RWPE2 (cell line): ENCODE data around the gene CRYAA.

Experiments
- ATAC-seq: fragments of 200-7000 bp; cut with Tn5 transposase; 3 replicates; pipeline ENCODE4 v1.9.1; 2021; ENCODE audit warnings: low read depth
- DNase-seq: peaks from one replicate; pipeline ENCODE4 v3.0.0-alpha.2; 2020; ENCODE audit warnings: low spot score
- H3K27ac ChIP-seq: fragments of 450-650 bp; 2 replicates; pipeline ENCODE4 v1.5.1; 2017; ENCODE audit warnings: mild to moderate bottlenecking; ENCODE audit not compliant: poor library complexity, severe bottlenecking
- H3K27me3 ChIP-seq: fragments of 250-450 bp; sonication (Bioruptor Pico); 2 replicates; pipeline ENCODE4 v1.5.1; 2021; ENCODE audit warnings: mild to moderate bottlenecking, moderate library complexity; ENCODE audit not compliant: insufficient read depth, poor library complexity, severe bottlenecking
- H3K36me3 ChIP-seq: fragments of 250-450 bp; sonication (Bioruptor Pico); 2 replicates; pipeline ENCODE4 v1.5.1; 2020; ENCODE audit warnings: low read depth, mild to moderate bottlenecking, moderate library complexity
- H3K4me1 ChIP-seq: fragments of 250-450 bp; sonication (Bioruptor Pico); 2 replicates; pipeline ENCODE4 v1.5.1; 2021; ENCODE audit warnings: mild to moderate bottlenecking, moderate library complexity; ENCODE audit not compliant: insufficient read depth, poor library complexity, severe bottlenecking
- H3K4me3 ChIP-seq: fragments of 250-450 bp; sonication (Bioruptor Pico); 2 replicates; pipeline ENCODE4 v1.5.1; 2021; ENCODE audit warnings: mild to moderate bottlenecking, moderate library complexity; ENCODE audit not compliant: severe bottlenecking
- H3K9me3 ChIP-seq: fragments of 250-450 bp; sonication (Bioruptor Pico); 2 replicates; pipeline ENCODE4 v1.5.1; 2021; ENCODE audit warnings: mild to moderate bottlenecking, moderate library complexity; ENCODE audit not compliant: severe bottlenecking
- CTCF ChIP-seq: fragments of 450-650 bp; IDR thresholded peaks from one replicate; pipeline ENCODE4 v1.5.1; 2017; ENCODE audit warnings: mild to moderate bottlenecking, moderate library complexity; ENCODE audit not compliant: poor library complexity, severe bottlenecking

CRYAA gene

GRCh38 chr21:43209575-43210453, 41.0 kb downstream of the CRYAA start:
- Histone ChIP-seq H3K4me3 (no peak overlapping the region), H3K36me3 (no peaks in the 10 kb centered on the region), H3K9me3 (no peaks in the 10 kb centered on the region), H3K27me3 (no peaks in the 10 kb centered on the region), H3K27ac (no peak overlapping the region), H3K4me1 (no peaks in the 10 kb centered on the region)
- no peak for TF ChIP-seq CTCF
- peak; percentile 55 for DNase-seq
- peak; percentile 62; the same call in 1 of the 3 replicates for ATAC-seq

- ATAC-seq (no peak), DNase-seq (peak; percentile 50)
- no peaks in the 10 kb centered on the region for H3K27me3 ChIP-seq
- no peaks in the 10 kb centered on the region for H3K9me3 ChIP-seq
- H3K36me3 ChIP-seq, result no peaks in the 10 kb centered on the region
- no peak for TF ChIP-seq CTCF
- H3K27ac ChIP-seq, result no peak overlapping the region
- H3K4me1 ChIP-seq, result no peaks in the 10 kb centered on the region
- H3K4me3 ChIP-seq, result no peak overlapping the region
These were observed 41.8 kb downstream of the CRYAA start for GRCh38 chr21:43210454-43211071.

GRCh38 chr21:43211072-43211759, 42.4 kb downstream of the CRYAA start:
- Histone ChIP-seq H3K9me3 (no peaks in the 10 kb centered on the region), H3K4me1 (no peaks in the 10 kb centered on the region), H3K36me3 (no peaks in the 10 kb centered on the region), H3K27ac (no peak overlapping the region), H3K4me3 (no peak overlapping the region), H3K27me3 (no peaks in the 10 kb centered on the region)
- TF ChIP-seq CTCF, result no peak
- peak; percentile 38 for DNase-seq
- ATAC-seq, result no peak

GRCh38 chr21:43211760-43212115, 42.9 kb downstream of the CRYAA start:
- TF ChIP-seq CTCF, result no peak
- H3K27ac ChIP-seq, result no peak overlapping the region
- H3K36me3 ChIP-seq, result no peaks in the 10 kb centered on the region
- no peaks in the 10 kb centered on the region for H3K4me1 ChIP-seq
- no peak overlapping the region for H3K4me3 ChIP-seq
- DNase-seq (peak; percentile 42), ATAC-seq (no peak)
- no peaks in the 10 kb centered on the region for H3K9me3 ChIP-seq
- no peaks in the 10 kb centered on the region for H3K27me3 ChIP-seq
